Stimulated activated CD4-positive, alpha-beta T cell treated with anti-CD3 and anti-CD28 coated beads, TNF-alpha, amount 100 ng/mL, for 48 hours (primary cell): ENCODE data around the gene ZFR2.
"Not testable (repeated sequence)": the region's sequence is repeated elsewhere in the genome, so short reads cannot be mapped to it uniquely, and the experiment has no call there.

Experiments used
- DNase-seq, 3 donors: peaks; one replicate each; pipeline ENCODE4 v3.0.0-alpha.2; 2020; ENCODE audit warnings: low read depth in 3 of 3

The ZFR2 gene

DNA sequence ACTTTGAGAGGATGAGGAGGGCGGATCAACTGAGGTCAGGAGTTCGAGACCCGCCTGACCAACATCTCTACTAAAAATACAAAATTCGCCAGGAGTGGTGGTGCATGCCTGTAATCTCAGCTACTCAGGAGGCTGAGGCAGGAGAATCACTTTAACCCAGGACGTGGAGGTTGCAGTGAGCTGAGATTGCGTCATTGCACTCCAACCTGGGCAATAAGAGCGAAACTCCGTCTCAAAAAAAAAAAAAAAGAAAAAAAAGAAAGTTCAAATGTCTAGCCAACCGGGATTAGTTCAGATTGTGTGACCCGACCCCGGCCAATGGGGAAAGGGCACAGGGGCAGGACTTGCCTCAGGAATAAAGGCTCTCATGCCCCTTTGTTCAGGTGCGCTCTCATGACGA is 5.9 kb upstream of the ZFR2 start:
- not testable (repeated sequence) for DNase-seq

DNA sequence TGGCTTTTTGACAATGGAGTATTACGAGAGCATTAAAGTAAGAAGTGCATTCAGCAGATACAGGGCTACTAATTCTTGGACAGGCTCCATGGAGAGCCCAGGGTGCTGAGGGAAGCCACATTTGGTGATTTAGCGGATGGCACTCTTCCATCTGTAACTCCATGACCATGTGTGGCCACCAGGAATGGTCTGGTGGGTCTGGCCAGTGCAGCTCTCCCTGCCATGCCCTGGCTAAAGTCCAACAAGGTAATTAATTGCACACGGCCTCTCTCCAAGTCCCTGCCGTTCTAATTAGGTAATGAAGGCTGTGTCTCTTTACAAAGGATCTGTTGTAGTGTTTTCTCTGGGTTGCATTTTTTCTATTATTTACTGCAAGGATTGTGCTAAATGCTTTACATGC is 4.3 kb upstream of the ZFR2 start:
- DNase-seq, result no peak

DNA sequence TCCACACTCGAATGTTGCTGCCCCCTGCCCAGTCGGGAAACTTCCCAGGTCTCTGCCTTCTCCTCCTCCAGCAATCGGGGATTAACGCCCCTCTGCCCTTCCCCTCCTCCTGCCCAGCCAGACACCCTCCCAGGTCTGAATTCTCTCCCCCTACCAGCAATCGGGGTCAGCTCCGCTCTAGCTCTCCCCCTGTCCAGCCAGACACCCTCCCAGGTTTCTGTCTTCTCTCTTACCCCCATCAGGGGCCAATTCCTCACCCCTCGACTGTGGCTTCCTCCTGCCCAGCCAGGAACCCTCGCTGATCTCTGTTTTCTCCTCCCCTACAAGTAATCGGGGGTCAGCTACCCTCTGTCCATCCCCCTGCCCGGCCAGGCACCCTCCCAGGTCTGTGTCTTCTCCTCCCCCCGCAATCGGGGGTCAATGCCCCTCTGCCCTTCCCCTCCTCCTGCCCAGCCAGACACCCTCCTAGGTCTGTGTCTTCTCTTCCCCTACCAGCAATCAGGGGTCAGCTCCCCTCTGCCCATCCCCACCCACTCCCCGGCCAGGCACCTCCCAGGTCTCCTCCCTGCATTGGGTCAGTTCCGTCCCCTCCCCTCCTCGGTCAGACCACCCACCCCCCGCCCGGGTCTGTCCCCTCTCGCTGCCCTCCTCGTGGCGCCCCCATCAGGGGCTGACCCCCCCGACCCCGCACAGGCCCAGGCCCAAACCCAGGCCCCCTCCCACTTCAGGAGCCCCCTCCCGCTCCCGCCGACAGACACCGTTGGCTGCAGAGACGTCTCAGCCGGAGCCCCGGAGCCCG is 668 bp downstream of the ZFR2 start:
- no peak for DNase-seq

DNA sequence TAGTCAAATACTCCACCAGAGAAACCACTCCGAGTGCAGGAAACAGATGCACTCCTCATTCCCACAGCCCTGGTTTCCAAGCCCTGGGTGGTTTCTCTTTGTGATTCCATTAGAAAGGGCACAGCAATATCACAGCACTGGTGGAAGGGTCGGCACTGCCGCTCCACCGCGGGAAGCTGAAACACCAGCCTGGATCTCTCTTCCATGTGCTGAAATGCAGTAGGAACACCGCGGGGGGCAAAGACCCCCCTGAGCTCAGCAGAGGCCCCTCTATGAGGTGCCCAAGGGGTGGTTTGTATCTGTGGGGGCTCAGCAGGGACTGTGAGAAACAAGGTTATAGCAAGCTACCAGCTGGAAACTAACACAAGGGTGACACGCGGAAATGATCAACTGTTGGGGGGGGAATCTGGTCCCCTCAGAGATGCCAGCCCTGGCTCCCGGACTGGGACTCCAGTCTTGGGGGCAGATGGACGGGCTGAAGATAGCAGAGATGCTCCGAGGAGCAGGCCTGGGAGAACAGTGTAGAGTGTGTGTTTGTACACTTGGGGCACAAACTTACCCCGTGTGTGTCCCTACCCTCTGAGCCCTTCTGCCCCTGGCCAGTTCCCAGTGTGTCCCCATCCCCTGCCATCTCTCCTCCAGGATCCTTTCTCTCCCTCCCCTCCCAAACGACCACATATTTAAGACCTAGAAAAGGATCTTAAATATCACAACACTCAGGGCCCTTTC is 1.8 kb downstream of the ZFR2 start:
- DNase-seq, result no peak

- DNase-seq, result no peak
Observed at GRCh38 chr19:3863648-3864047, 5.2 kb downstream of the ZFR2 start.

DNA sequence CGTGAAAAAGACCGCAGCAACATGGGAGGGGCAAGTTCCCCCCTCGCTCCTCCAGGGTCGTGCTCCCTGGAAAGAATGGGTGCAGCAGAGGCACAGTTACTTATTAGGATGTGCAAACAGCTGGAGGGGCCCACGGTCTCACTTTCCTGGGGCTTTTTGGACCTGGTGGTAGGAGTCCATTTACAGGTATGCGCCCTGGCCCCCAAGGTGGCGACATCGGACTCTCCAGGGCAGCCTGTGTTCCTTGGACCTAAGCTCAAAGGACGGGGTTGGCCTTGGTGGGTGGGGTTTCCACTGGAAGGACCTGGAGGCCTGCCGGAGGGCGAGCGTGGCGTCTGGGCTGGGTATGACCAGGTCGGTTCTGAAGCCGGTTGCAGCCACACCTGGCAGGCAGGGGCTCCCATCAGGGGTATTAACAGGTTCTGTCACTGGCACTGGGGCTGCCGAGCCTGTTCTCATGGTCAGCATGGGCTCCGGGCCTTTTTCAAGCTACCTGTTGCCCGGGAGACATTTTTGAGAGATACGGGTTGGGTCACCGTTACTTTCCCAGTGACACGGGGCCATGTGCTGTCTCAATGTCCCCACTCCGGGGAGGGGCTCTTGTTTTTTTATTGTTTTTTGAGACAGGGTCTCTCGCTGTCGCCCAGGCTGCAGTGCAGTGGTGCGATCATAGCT is 5.9 kb downstream of the ZFR2 start:
- DNase-seq, result no peak

DNA sequence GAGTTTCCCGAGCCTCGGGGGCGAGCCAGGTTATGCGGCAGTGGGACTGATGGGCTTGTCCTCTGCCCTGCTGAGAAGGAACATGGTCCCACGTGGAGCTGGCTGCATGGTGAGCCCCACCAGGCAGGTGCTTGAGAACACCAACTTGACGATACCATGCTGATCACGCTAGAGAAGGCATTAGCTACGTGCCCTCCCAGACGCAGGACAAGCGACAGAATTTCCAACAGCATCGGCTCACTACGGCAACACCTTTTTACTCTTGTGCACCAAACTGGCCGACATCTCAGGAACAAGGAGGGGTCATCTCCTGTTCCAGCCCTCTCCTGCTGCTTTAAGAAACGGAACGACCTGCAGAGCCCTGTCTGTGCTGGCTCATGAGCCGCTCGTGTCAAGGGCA is 8.3 kb downstream of the ZFR2 start:
- DNase-seq, result no peak

- no peak for DNase-seq
Observed at GRCh38 chr19:3857449-3858003, 11.3 kb downstream of the ZFR2 start.

DNA sequence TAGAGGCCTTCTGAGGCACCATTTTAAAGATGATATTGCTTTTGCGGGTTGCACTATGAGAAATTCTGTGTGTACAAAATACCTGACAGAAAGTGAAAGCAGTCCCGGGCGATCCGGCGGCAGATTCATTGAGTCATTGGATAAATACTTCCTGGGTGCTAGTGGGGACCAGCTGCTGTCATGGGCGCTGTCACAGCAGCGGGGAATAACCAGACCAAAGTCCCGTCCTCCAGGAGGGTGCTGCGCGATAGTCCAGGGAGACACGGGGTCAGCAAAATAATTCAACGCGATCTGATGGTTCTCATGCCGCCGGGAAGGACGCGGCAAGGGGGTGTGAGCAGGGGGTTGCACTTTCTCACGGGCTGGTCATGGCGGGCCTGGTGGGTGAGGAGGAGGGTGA is 13.5 kb downstream of the ZFR2 start:
- no peak for DNase-seq

- no peak for DNase-seq
Observed at GRCh38 chr19:3852614-3853254, 16.1 kb downstream of the ZFR2 start.

DNA sequence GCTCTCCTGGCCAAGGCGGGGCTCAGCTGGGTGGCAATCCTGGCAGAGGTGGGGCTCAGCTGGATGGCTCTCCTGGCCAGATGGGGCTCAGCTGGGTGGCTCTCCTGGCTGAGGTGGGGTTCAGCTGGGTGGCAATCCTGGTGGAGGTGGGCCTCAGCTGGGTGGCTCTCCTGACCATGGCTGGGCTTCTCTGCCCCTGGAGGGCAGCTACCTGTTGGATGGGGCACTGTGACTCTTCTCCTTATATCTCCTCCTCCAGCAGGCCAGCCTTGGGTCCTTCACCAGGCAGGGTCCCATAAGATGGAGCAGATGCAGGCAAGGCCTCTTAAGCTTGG is 16.7 kb downstream of the ZFR2 start:
- no peak for DNase-seq

DNA sequence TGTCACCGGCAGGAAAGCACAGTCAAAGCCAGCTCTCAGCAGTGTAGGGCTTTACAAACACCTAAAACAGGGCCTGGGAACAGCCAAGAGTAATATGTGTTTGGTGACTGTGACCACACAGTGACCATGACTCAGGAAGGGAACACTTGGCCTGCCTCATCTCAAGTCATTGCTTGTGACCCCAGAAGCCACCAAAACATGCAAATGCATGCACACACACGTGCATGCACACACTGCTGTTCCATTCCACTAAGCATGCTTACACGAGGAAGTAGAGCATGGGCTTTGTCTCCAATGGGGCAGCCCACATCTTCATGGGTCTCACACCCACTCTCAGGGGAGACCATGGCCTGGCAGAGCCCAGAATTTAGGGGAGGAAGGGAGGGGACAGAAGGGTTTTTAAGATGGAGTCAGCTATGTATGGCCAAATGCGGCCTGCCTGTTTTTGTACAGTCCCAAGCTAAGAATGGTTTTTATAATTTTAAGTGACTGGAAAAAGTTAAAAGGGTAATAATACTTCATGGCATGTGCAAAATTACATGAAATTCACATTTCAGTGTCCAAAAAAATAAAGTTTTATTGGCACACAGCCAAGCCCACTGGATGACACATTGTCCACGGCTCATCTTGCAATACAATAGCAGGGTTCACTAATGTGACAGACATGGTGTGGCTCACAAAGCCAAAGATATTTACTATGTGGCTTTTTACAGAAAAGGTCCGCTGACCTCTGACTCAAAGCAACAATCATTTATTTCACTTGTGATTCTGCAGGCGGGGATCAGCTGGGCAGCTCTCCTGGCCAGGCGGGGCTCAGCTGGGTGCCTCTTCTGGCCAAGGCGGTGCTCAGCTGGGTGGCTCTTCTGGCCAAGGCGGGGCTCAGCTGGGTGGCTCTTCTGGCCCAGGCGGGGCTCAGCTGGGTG is 17.3 kb downstream of the ZFR2 start:
- no peak for DNase-seq

DNA sequence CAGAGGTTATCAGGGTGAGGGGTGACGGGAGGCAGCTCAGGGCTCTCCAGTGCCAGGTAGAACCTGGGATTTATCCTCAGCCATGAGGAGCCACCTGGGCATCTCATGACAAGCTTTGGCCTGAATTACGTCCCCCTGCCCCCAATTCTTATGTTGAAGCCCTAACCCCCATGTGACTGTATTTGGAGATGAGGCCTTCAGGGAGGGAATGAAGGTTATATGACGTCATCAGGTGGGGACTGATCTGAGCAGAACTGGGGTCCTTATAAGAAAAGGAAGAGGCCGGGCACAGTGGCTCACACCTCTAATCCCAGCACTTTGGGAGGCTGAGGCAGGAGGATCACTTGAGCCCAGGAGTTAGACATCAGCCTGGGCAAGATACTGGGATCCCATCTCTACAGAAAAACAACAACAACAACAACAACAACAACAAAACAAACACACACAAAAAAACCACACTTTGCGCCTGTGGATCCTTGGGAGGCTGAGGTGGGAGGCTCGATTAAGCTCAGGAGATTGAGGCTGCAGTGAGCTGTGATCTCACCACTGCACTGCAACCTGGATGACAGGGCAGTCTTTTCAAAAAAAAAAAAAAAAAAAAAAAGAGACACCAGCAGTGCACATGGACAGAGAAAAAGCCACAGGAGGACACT is 18.4 kb downstream of the ZFR2 start:
- no peak for DNase-seq

DNA sequence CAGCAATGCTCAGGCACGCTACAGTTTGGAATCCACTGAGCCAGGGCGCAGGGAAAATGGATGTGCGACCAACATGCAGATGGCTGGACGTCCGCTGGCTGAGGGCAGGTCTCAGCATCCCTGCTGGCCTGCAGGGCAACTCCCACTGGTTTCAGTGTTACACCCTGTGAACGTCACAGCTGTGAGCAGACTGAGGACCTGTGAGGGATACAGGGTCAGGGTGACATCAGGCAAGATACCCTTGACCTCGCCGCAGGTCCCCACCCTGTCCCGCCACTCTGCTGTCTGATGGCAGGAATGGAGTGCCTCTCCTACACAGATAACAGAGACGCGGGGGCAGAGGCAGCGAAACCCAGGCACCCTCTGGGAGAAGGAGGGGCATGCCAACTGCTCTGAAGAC is 19.1 kb downstream of the ZFR2 start:
- DNase-seq, result no peak

GRCh38 chr19:3849092-3849491 is 19.7 kb downstream of the ZFR2 start:
- DNase-seq, result peak in 2 of 3 donors; percentile 14 to 33

DNA sequence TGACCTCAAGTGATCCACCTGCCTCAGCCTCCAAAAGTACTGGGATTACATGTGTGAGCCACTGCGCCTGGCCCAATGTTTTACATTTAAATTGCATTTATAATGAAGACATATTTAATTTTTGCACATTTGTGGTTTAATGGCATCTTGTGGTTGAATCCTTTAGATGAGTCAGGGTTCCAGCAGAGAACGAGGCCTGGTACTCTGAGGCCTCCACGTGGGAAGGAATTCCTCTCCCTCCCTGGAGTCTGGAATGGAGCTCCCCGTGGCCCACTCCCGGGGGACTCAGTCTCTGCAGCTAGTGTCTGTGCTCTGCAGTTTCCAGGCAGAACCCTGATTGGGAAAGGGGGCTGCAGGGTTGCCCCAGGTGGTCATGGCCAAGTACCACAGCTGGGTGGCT is 24.2 kb downstream of the ZFR2 start:
- no peak for DNase-seq

DNA sequence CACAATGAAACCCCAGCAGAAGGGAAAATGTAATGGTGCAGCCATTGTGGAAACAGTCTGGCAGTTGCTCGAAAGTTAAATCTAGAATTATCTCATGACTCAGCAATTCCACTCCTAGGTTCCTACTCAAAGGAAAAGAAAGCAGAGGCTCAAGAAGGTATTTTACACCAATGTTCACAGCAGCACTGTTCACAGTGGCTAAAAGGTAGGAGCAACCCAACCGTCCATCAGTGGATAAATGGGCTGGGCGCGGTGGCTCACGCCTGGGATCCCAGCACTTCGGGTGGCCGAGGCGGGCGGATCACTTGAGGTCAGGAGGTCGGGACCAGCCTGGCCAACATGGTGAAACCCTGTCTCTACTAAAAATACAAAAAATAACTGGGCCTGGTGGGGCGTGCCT is 25.9 kb downstream of the ZFR2 start:
- no peak for DNase-seq

DNA sequence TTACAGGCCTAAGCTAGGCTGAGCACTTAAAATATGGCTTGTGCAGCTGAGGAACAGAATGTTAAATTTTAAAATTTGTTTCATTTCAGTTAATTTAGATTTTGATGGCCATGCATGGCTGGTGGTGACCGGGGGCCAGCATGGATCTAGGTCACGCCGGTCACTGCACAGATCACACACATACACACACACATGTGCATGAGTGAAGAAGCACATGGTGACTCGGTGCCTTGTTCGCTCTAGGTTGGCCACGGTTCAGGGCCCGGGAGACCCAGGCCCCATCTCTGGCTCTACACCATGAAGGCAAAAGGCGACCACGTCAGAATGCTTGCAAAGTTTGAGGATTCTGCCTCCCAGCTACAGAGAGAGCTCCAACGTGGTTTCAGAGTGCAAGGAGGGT is 28.0 kb downstream of the ZFR2 start:
- DNase-seq, result no peak

DNA sequence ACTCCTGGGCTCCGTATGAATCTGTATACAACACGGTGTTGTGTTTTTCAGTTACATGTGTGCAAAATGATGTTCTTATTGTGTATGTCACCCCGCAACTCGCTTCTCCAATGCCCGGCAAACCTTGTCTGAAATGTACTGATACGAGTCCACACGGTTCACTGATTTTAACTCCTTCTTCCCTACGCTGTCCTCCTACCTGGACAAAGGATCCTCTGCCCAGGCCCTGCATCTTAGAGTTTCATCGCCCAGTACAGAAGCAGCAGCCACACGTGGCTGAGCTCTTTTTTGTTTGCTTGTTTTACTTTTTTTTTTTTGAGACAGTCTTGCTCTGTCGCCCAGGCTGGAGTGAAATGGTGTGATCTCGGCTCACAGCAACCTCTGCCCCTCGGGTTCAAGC is 28.9 kb downstream of the ZFR2 start:
- DNase-seq, result no peak

- DNase-seq, result no peak
Observed at GRCh38 chr19:3838661-3839060, 30.2 kb downstream of the ZFR2 start.

- no peak for DNase-seq
Observed at GRCh38 chr19:3837922-3838321, 30.9 kb downstream of the ZFR2 start.
